22Rv1 (cell line): ENCODE results near the gene MIS18BP1.

Experiments
- CTCF ChIP-seq: fragments of 450-650 bp; IDR thresholded peaks from 2 replicates; pipeline ENCODE4 v1.5.1; 2017; ENCODE audit warnings: mild to moderate bottlenecking
- ZFX ChIP-seq: fragments of 450-650 bp; IDR thresholded peaks from 2 replicates; pipeline ENCODE4 v1.6.1; 2017; ENCODE audit warnings: antibody characterized with exemption, borderline replicate concordance

- TF ChIP-seq CTCF = no peak
- no peak for TF ChIP-seq ZFX
Observed at GRCh38 chr14:45222485-45223262, 30.3 kb downstream of the MIS18BP1 start.
